ENCODE data around the gene GNA12. TPM values are rescaled to one million over a fixed set of nuclear protein-coding genes. Genes with fewer than 3 reads are reported as not detected.

Gene GNA12
- total RNA-seq, 5 donors from 2014 or later (not counting 1 experiment from before 2014, with no cell fraction given), result 17.9 to 22.5 (median 22.1) TPM

- WGBS (ENCODE audit: insufficient coverage), result 93% methylated on average over 21 of the region's 21 CpGs
- DNase-seq (no peak), ATAC-seq (replicated peaks in 1 of 4) (no peak)
- ChIA-PET POLR2A (no interaction called here), CTCF (no interaction called here)
- no peaks in the 10 kb centered on the region for H3K36me3 ChIP-seq (ENCODE audit: control insufficient read depth in 2 of 2, extremely low read depth in 1 of 2, insufficient read depth in 1 of 2, low read length in 1 of 2)
- Mint-ChIP-seq H3K36me3 (peaks cover 24% of the 10 kb centered on the region), H3K9me3 (no peaks in the 10 kb centered on the region), H3K27ac (no peak overlapping the region), H3K4me1 (peaks cover 17 to 25% (median 22%) of the 10 kb centered on the region in 3 donors), H3K27me3 (no peaks in the 10 kb centered on the region), H3K4me3 (no peak overlapping the region)
- H3K9me3 ChIP-seq, result no peaks in the 10 kb centered on the region
- H3K4me1 ChIP-seq (ENCODE audit: control insufficient read depth in 1 of 2, extremely low read depth in 1 of 2, insufficient read depth in 2 of 2, low read length in 2 of 2), result peaks cover 0 to 4% of the 10 kb centered on the region in 2 experiments
- no peak overlapping the region for H3K4me3 ChIP-seq (ENCODE audit: control insufficient read depth in 1 of 2, extremely low read depth in 1 of 2, low read length in 1 of 2)
- H3K27ac ChIP-seq (ENCODE audit: low read length), result no peak overlapping the region
- peaks cover 0 to 2% of the 10 kb centered on the region in 2 experiments for H3K27me3 ChIP-seq (replicated peaks in 1 of 2; ENCODE audit: control insufficient read depth in 2 of 2, extremely low read depth in 1 of 2, insufficient read depth in 2 of 2, low read length in 1 of 2)
Measured at GRCh38 chr7:2807845-2808772, 36.0 kb downstream of the GNA12 start.

GRCh38 chr7:2807460-2807844 lies 36.7 kb downstream of the GNA12 start:
- H3K27ac Mint-ChIP-seq, result no peak overlapping the region

GRCh38 chr7:2806571-2806970 lies 37.5 kb downstream of the GNA12 start:
- ChIA-PET CTCF (interaction anchor here in 1 of 2 donors (0.7 kb wide), 1 partner anchor 48 kb away, joined by 3 read pairs; no protein-coding TSS in a partner anchor), POLR2A (no interaction called here)
- DNase-seq (no peak), ATAC-seq (replicated peaks in 1 of 4) (no peak)
- Mint-ChIP-seq H3K27me3 (no peaks in the 10 kb centered on the region), H3K36me3 (peaks cover 24% of the 10 kb centered on the region), H3K9me3 (no peaks in the 10 kb centered on the region), H3K4me3 (no peak overlapping the region), H3K27ac (no peak overlapping the region), H3K4me1 (peaks cover 31 to 38% (median 36%) of the 10 kb centered on the region in 3 donors)
- no CpG with 5 or more reads among the region's 5 CpGs for WGBS (ENCODE audit: insufficient coverage)
- no peaks in the 10 kb centered on the region for H3K36me3 ChIP-seq (ENCODE audit: control insufficient read depth in 2 of 2, extremely low read depth in 1 of 2, insufficient read depth in 1 of 2, low read length in 1 of 2)
- peaks cover 7 to 11% of the 10 kb centered on the region in 2 experiments for H3K4me1 ChIP-seq (ENCODE audit: control insufficient read depth in 1 of 2, extremely low read depth in 1 of 2, insufficient read depth in 2 of 2, low read length in 2 of 2)
- no peak overlapping the region for H3K27ac ChIP-seq (ENCODE audit: low read length)
- H3K9me3 ChIP-seq, result no peaks in the 10 kb centered on the region
- peaks cover 0 to 3% of the 10 kb centered on the region in 2 experiments for H3K27me3 ChIP-seq (replicated peaks in 1 of 2; ENCODE audit: control insufficient read depth in 2 of 2, extremely low read depth in 1 of 2, insufficient read depth in 2 of 2, low read length in 1 of 2)
- no peak overlapping the region for H3K4me3 ChIP-seq (ENCODE audit: control insufficient read depth in 1 of 2, extremely low read depth in 1 of 2, low read length in 1 of 2)

More at GRCh38 chr7:2807460-2807844, 36.7 kb downstream of the GNA12 start:
- no peaks in the 10 kb centered on the region for H3K9me3 ChIP-seq
- peaks cover 2 to 10% of the 10 kb centered on the region in 2 experiments for H3K4me1 ChIP-seq (ENCODE audit: control insufficient read depth in 1 of 2, extremely low read depth in 1 of 2, insufficient read depth in 2 of 2, low read length in 2 of 2)
- ChIA-PET POLR2A (no interaction called here), CTCF (no interaction called here)
- no peaks in the 10 kb centered on the region for H3K36me3 ChIP-seq (ENCODE audit: control insufficient read depth in 2 of 2, extremely low read depth in 1 of 2, insufficient read depth in 1 of 2, low read length in 1 of 2)
- H3K9me3 Mint-ChIP-seq, result no peaks in the 10 kb centered on the region
- ATAC-seq (replicated peaks in 1 of 4) (no peak), DNase-seq (no peak)
- peaks cover 23 to 31% (median 28%) of the 10 kb centered on the region in 3 donors for H3K4me1 Mint-ChIP-seq
- WGBS (ENCODE audit: insufficient coverage), result 87% methylated on average over 3 of the region's 5 CpGs
- H3K36me3 Mint-ChIP-seq, result peaks cover 24% of the 10 kb centered on the region
- peaks cover 0 to 3% of the 10 kb centered on the region in 2 experiments for H3K27me3 ChIP-seq (replicated peaks in 1 of 2; ENCODE audit: control insufficient read depth in 2 of 2, extremely low read depth in 1 of 2, insufficient read depth in 2 of 2, low read length in 1 of 2)
- no peaks in the 10 kb centered on the region for H3K27me3 Mint-ChIP-seq
- no peak overlapping the region for H3K27ac ChIP-seq (ENCODE audit: low read length)
- H3K4me3 Mint-ChIP-seq, result no peak overlapping the region
- H3K4me3 ChIP-seq (ENCODE audit: control insufficient read depth in 1 of 2, extremely low read depth in 1 of 2, low read length in 1 of 2), result no peak overlapping the region

- H3K27ac ChIP-seq (ENCODE audit: low read length), result no peak overlapping the region
- CTCF ChIA-PET, result no interaction called here
- H3K4me1 Mint-ChIP-seq, result peaks cover 37 to 47% (median 40%) of the 10 kb centered on the region in 3 donors
- DNase-seq (no peak), ATAC-seq (replicated peaks in 1 of 4) (no peak)
- H3K4me1 ChIP-seq (ENCODE audit: control insufficient read depth in 1 of 2, extremely low read depth in 1 of 2, insufficient read depth in 2 of 2, low read length in 2 of 2), result peaks cover 7 to 17% of the 10 kb centered on the region in 2 experiments
- no peaks in the 10 kb centered on the region for H3K9me3 ChIP-seq
- peaks cover 0 to 3% of the 10 kb centered on the region in 2 experiments for H3K27me3 ChIP-seq (replicated peaks in 1 of 2; ENCODE audit: control insufficient read depth in 2 of 2, extremely low read depth in 1 of 2, insufficient read depth in 2 of 2, low read length in 1 of 2)
- H3K4me3 Mint-ChIP-seq, result no peak overlapping the region
- 79% methylated on average over 3 of the region's 18 CpGs for WGBS (ENCODE audit: insufficient coverage)
- H3K4me3 ChIP-seq (ENCODE audit: control insufficient read depth in 1 of 2, extremely low read depth in 1 of 2, low read length in 1 of 2), result no peak overlapping the region
- no peaks in the 10 kb centered on the region for H3K36me3 ChIP-seq (ENCODE audit: control insufficient read depth in 2 of 2, extremely low read depth in 1 of 2, insufficient read depth in 1 of 2, low read length in 1 of 2)
- H3K27ac Mint-ChIP-seq, result no peak overlapping the region
- no peaks in the 10 kb centered on the region for H3K9me3 Mint-ChIP-seq
- H3K36me3 Mint-ChIP-seq, result peaks cover 15% of the 10 kb centered on the region
- no peaks in the 10 kb centered on the region for H3K27me3 Mint-ChIP-seq
- POLR2A ChIA-PET, result interaction anchor here in 1 of 2 donors (0.6 kb wide), 1 partner anchor 206 kb away, joined by 3 read pairs; no protein-coding TSS in a partner anchor
Measured at GRCh38 chr7:2805213-2805944, 38.7 kb downstream of the GNA12 start.

- Histone ChIP-seq H3K4me1 (ENCODE audit: control insufficient read depth in 1 of 2, extremely low read depth in 1 of 2, insufficient read depth in 2 of 2, low read length in 2 of 2) (peaks cover 7 to 17% of the 10 kb centered on the region in 2 experiments), H3K9me3 (no peaks in the 10 kb centered on the region), H3K4me3 (ENCODE audit: control insufficient read depth in 1 of 2, extremely low read depth in 1 of 2, low read length in 1 of 2) (no peak overlapping the region), H3K36me3 (ENCODE audit: control insufficient read depth in 2 of 2, extremely low read depth in 1 of 2, insufficient read depth in 1 of 2, low read length in 1 of 2) (no peaks in the 10 kb centered on the region), H3K27me3 (replicated peaks in 1 of 2; ENCODE audit: control insufficient read depth in 2 of 2, extremely low read depth in 1 of 2, insufficient read depth in 2 of 2, low read length in 1 of 2) (peaks cover 0 to 3% of the 10 kb centered on the region in 2 experiments), H3K27ac (ENCODE audit: low read length) (no peak overlapping the region)
- Mint-ChIP-seq H3K4me3 (no peak overlapping the region), H3K27ac (no peak overlapping the region), H3K9me3 (no peaks in the 10 kb centered on the region), H3K27me3 (no peaks in the 10 kb centered on the region), H3K36me3 (peaks cover 15% of the 10 kb centered on the region), H3K4me1 (peaks cover 46 to 57% (median 50%) of the 10 kb centered on the region in 3 donors)
- WGBS (ENCODE audit: insufficient coverage), result 100% methylated on average over 1 of the region's 6 CpGs
- ChIA-PET POLR2A (no interaction called here), CTCF (no interaction called here)
- no peak for DNase-seq
- no peak for ATAC-seq (replicated peaks in 1 of 4)
Measured at GRCh38 chr7:2804227-2804763, 39.8 kb downstream of the GNA12 start.

- H3K27ac Mint-ChIP-seq, result no peak overlapping the region
- Histone ChIP-seq H3K4me1 (ENCODE audit: control insufficient read depth in 1 of 2, extremely low read depth in 1 of 2, insufficient read depth in 2 of 2, low read length in 2 of 2) (peaks cover 7 to 17% of the 10 kb centered on the region in 2 experiments), H3K9me3 (no peaks in the 10 kb centered on the region), H3K36me3 (ENCODE audit: control insufficient read depth in 2 of 2, extremely low read depth in 1 of 2, insufficient read depth in 1 of 2, low read length in 1 of 2) (no peaks in the 10 kb centered on the region), H3K27me3 (replicated peaks in 1 of 2; ENCODE audit: control insufficient read depth in 2 of 2, extremely low read depth in 1 of 2, insufficient read depth in 2 of 2, low read length in 1 of 2) (peaks cover 0 to 3% of the 10 kb centered on the region in 2 experiments), H3K4me3 (ENCODE audit: control insufficient read depth in 1 of 2, extremely low read depth in 1 of 2, low read length in 1 of 2) (no peak overlapping the region), H3K27ac (ENCODE audit: low read length) (no peak overlapping the region)
- no peaks in the 10 kb centered on the region for H3K27me3 Mint-ChIP-seq
- no peaks in the 10 kb centered on the region for H3K9me3 Mint-ChIP-seq
- DNase-seq (no peak), ATAC-seq (replicated peaks in 1 of 4) (no peak)
- peaks cover 10% of the 10 kb centered on the region for H3K36me3 Mint-ChIP-seq
- ChIA-PET POLR2A (interaction anchor here in 1 of 2 donors (0.6 kb wide), 1 partner anchor 34 kb away, joined by 4 read pairs; no protein-coding TSS in a partner anchor), CTCF (interaction anchor here in 1 of 2 donors (0.7 kb wide), 2 partner anchors 331 to 1191 kb away, joined by 3 to 5 read pairs; no protein-coding TSS in a partner anchor)
- WGBS (ENCODE audit: insufficient coverage), result 100% methylated on average over 1 of the region's 4 CpGs
- no peak overlapping the region for H3K4me3 Mint-ChIP-seq
- H3K4me1 Mint-ChIP-seq, result peaks cover 44 to 56% (median 48%) of the 10 kb centered on the region in 3 donors
Measured at GRCh38 chr7:2803755-2804154, 40.4 kb downstream of the GNA12 start.
